ENCODE data around the gene NAA15. TPM values are rescaled to one million over a fixed set of nuclear protein-coding genes. Genes with fewer than 3 reads are reported as not detected.

NAA15 gene
- total RNA-seq, 4 donors from 2014 or later, result 17.5 to 28.5 (median 20.5) TPM

DNA sequence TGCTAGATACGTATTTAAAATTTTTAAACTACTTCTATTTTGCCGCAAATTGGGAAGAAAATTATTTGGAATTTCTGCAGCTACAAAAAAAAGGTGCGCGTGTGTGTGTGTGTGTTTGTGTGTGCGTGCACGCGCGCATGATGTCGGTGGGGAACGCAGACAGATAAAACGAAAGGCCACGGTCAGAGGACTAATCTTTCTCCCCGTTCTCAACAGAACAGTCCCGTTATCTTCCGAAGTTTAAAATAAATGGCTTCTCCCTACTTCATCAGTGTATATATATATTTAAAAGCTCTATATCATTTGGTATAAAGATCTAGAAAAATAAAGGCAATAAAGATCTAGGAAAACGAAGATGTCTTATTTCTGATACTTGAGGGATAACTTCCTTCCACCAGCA lies 22.8 kb upstream of the NAA15 start:
- no peak overlapping the region for H3K4me3 ChIP-seq (ENCODE audit: low read depth, poor library complexity, severe bottlenecking)
- DNase-seq (ENCODE audit: low spot score in 2 of 2), result no peak
- intact Hi-C loops (cut with DNase I; ENCODE audit: low total_unique reads), result no loop called here
- 83 to 92% methylated on average over 16 of the region's 16 CpGs for WGBS, 2 donors
- no peak for TF ChIP-seq POLR2A (IDR thresholded peaks at IDR 0.05)
- TF ChIP-seq, protein P1, sequence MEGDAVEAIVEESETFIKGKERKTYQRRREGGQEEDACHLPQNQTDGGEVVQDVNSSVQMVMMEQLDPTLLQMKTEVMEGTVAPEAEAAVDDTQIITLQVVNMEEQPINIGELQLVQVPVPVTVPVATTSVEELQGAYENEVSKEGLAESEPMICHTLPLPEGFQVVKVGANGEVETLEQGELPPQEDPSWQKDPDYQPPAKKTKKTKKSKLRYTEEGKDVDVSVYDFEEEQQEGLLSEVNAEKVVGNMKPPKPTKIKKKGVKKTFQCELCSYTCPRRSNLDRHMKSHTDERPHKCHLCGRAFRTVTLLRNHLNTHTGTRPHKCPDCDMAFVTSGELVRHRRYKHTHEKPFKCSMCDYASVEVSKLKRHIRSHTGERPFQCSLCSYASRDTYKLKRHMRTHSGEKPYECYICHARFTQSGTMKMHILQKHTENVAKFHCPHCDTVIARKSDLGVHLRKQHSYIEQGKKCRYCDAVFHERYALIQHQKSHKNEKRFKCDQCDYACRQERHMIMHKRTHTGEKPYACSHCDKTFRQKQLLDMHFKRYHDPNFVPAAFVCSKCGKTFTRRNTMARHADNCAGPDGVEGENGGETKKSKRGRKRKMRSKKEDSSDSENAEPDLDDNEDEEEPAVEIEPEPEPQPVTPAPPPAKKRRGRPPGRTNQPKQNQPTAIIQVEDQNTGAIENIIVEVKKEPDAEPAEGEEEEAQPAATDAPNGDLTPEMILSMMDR (IDR thresholded peaks at IDR 0.05), result no peak

DNA sequence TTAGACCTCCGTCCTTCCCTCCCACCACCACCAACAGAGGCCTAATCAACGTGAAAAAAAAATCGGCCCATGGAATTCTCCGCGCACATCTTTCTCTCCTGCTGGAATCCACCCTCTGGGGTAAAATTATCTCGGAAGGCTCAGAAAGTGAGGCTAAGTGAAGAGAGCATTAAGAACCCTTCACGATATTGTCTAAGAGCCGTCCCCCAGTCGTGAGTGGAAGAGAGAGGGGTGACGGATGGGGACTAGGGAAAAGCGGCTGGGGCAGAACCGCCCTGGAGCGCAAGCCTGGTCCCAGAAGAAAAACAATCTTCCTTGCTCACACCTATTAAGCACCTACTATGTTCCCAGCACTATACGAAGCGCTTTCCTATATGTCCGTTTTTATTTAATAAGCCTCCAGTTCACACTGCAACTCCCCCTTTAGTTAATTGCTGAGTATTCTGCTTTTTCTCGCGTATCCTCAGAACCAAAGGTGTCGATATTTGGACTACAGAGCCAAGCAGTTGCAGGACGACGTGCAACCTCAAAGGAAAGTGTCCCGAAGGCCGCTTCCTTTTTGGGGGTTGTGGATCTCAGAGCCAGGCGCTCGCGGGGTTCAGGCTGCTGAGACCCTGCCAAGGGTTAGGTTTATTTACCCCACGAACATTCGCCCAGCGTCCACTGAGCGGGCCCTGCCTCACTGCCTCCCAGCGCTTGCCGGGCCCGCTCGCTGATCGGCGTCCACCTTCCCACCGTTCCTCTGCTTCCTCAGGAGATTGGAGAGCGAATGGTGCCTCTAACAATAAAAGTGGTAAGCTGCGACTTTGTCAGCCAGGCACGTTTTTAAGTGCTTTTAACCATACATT lies 22.2 kb upstream of the NAA15 start:
- TF ChIP-seq, protein P1 (IDR thresholded peaks at IDR 0.05), result no peak
- TF ChIP-seq POLR2A (IDR thresholded peaks at IDR 0.05), result no peak
- 33 to 36% methylated on average over 36 to 40 of the region's 40 CpGs for WGBS, 2 donors
- no peak overlapping the region for H3K4me3 ChIP-seq (ENCODE audit: low read depth, poor library complexity, severe bottlenecking)
- intact Hi-C loops (cut with DNase I; ENCODE audit: low total_unique reads), result no loop called here
- no peak for DNase-seq (ENCODE audit: low spot score in 2 of 2)

DNA sequence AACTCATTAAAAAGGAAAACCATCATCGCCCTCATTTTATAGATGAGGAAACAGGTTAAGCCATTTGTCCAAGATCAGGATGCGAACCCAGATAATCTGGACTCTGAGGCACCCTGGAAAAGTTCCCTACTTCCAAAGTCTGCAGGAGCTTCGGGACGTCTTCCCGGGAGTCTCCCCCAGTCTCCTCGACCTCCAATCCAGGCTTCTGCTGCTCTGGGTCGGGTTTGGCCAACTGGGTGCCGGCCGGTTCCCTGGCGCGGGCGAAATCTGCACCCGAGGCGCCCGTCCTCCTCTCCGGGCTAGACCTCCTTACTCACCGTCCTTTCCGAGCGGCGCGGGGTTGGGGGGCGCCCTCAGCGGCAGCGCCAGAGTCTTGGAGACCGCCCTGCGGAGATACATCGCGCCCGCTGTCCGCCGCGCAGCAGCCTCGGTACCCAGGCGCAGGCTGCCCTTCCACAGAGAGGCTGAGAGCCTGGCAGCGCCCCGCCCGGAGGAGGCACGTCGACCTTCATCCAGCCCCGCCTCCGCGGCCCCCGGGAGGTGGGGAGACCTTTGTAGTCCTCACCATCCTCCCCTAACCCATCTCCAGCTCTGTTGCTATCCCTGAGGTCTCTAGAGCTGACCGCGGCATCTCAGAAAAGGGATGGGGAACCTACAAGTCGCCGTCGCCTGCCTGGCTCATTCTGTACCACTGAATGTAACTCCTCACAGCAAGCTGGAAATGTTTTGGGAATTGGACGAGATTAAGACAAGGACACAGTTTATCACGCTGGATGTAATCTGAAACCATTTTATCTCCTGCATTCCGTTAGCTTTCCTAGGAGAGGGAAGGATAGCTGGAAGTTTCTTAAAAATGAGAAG lies 21.3 kb upstream of the NAA15 start, which contains the start of gene MGARP:
MGARP (minus strand) TSS at position 466 of the 861 bp plus-strand sequence; CDS start at position 399, 67 bp downstream.
- 9 to 16% methylated on average over 29 to 51 of the region's 51 CpGs for WGBS, 2 donors
- H3K4me3 ChIP-seq (ENCODE audit: low read depth, poor library complexity, severe bottlenecking), result peak within 1 kb of the TSS; percentile 8
- intact Hi-C loops (cut with DNase I; ENCODE audit: low total_unique reads), result no loop called here
- no peak for DNase-seq (ENCODE audit: low spot score in 2 of 2)
- TF ChIP-seq POLR2A (IDR thresholded peaks at IDR 0.05), result no peak
- TF ChIP-seq, protein P1 (IDR thresholded peaks at IDR 0.05), result no peak

DNA sequence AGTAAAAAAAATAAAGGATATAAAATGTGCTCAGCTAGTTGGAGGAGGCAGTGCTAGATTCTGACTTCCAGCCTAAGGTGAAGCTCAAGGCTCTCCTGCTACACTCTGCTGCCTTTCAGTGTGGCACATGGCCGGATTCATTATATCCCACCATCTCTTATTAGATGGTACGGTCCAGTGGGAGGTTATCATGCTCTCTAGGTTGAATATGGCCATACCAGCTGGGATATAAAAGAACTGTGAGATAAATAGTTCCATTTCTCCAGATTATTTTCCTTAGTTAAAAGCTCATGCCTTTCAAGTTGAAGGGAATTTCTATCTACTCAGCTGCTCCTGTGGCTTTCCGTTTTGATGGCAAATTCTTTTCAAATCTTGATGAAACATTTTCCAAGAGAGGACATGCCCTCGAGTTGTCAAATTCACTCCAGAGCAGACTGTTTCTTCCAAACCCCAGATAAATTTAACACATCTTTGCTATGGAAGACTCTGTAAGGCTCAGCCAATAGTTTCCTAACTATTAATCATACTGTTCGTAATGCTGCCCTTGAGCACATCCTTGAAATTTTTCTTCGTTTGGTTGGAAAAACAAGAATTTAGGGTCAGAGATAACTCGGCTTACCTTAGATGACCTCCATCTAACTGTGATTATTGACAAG lies 19.1 kb upstream of the NAA15 start:
- no peak for DNase-seq (ENCODE audit: low spot score in 2 of 2)
- TF ChIP-seq POLR2A (IDR thresholded peaks at IDR 0.05), result no peak
- TF ChIP-seq, protein P1 (IDR thresholded peaks at IDR 0.05), result no peak
- WGBS, 2 donors, result 71% methylated on average over 7 of the region's 7 CpGs
- no peak overlapping the region for H3K4me3 ChIP-seq (ENCODE audit: low read depth, poor library complexity, severe bottlenecking)
- intact Hi-C loops (cut with DNase I; ENCODE audit: low total_unique reads), result no loop called here

DNA sequence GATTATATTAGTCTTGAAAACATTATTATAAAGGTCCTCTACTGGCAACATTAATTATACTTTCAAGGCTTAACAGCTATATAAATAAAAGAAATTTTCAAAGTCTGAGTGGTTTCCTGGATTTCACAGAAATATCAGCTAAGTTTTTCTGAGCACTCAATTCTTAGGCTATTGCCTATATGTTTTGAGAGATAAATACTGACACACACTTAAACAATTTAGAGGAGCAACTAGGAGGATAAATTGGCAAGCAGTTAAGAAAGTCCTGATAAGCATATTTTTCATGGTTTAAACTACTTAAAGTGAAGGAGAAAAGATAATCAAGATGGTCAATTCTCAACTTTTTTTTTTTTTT lies 18.6 kb upstream of the NAA15 start:
- no peak for DNase-seq (ENCODE audit: low spot score in 2 of 2)
- intact Hi-C loops (cut with DNase I; ENCODE audit: low total_unique reads), result no loop called here
- H3K4me3 ChIP-seq (ENCODE audit: low read depth, poor library complexity, severe bottlenecking), result no peak overlapping the region
- TF ChIP-seq, protein P1 (IDR thresholded peaks at IDR 0.05), result no peak
- TF ChIP-seq POLR2A (IDR thresholded peaks at IDR 0.05), result no peak

All from lower leg skin (tissue), 4 donors.